A549 (cell line): ENCODE results near the gene CKAP2L. TPM values are rescaled to one million over a fixed set of nuclear protein-coding genes. Genes with fewer than 3 reads are reported as not detected.

Source experiments
- ATAC-seq, 2 experiments: fragments of 200-7000 bp in 1 of 2; fragments of >200 bp in 1 of 2; cut with Nextera tagmentation in 1 of 2; cut with Tn5 transposase in 1 of 2; 3 replicates each; pipeline versions ENCODE4 v1.8.0 to v1.9.1; 2018 to 2020; ENCODE audit warnings: mild to moderate bottlenecking in 1 of 2, moderate library complexity in 1 of 2
- CTCF ChIA-PET: fragments of 300-600 bp; sonication (Branson Sonifier 250); formaldehyde crosslinking; extraction: SDS; loops from one replicate; lab custom pipeline; 2021; ENCODE audit warnings: antibody characterized with exemption, inconsistent platforms; lab: Yijun Ruan, JAX
- POLR2A ChIA-PET: fragments of 350-600 bp; formaldehyde crosslinking; extraction: SDS; loops from one replicate; lab custom pipeline; 2021; ENCODE audit warnings: antibody characterized with exemption, inconsistent platforms; lab: Yijun Ruan, JAX
- DNase-seq, 2 experiments: peaks; one replicate each; pipeline versions ENCODE4 v3.0.0 to v3.0.0-alpha.2; 2011 to 2016; ENCODE audit warnings: low read depth in 1 of 2, low spot score in 1 of 2
- FAIRE-seq: peaks from 2 replicates; lab custom pipeline; 2011; peaks lifted over from hg19 to GRCh38; lab: Jason Lieb, UNC
- H3K27ac ChIP-seq, 2 experiments: fragments of >200 bp; sonication (Bioruptor Twin); formaldehyde crosslinking; 3 replicates each; pipeline ENCODE4 v1.5.1; 2016 to 2017
- H3K4me1 ChIP-seq: fragments of >200 bp; sonication (Bioruptor Twin); formaldehyde crosslinking; 3 replicates; pipeline ENCODE4 v1.6.1; 2016
- H3K4me2 ChIP-seq: fragments of >200 bp; sonication (Bioruptor Twin); formaldehyde crosslinking; 3 replicates; pipeline ENCODE4 v1.6.1; 2016
- H3K4me3 ChIP-seq: fragments of >200 bp; sonication (Bioruptor Twin); formaldehyde crosslinking; 3 replicates; pipeline ENCODE4 v1.5.1; 2016
- H3K9me3 ChIP-seq: fragments of >200 bp; sonication (Bioruptor Twin); formaldehyde crosslinking; 3 replicates; pipeline ENCODE4 v1.6.1; 2016
- ATOH8 ChIP-seq: fragments of 250-450 bp; sonication (Bioruptor Pico); IDR thresholded peaks from 2 replicates; pipeline ENCODE4 v1.5.0; 2020; ENCODE audit warnings: low read depth, mild to moderate bottlenecking, moderate library complexity
- BCL3 ChIP-seq: fragments of >200 bp; sonication (Bioruptor Twin); formaldehyde crosslinking; IDR thresholded peaks from 3 replicates; pipeline ENCODE4 v1.6.1; 2016
- CBX2 ChIP-seq: fragments of 200-600 bp; sonication (generic); IDR thresholded peaks from 2 replicates; pipeline ENCODE4 v1.6.1; 2016; ENCODE audit warnings: low read depth, mild to moderate bottlenecking, borderline replicate concordance
- CHD2 ChIP-seq: fragments of 150-350 bp; IDR thresholded peaks from 2 replicates; pipeline ENCODE4 v1.6.1; 2014; ENCODE audit warnings: low read length; ENCODE audit not compliant: partially characterized antibody
- CHD4 ChIP-seq: fragments of 200-600 bp; sonication (generic); IDR thresholded peaks from 2 replicates; pipeline ENCODE4 v1.6.1; 2016; ENCODE audit warnings: antibody characterized with exemption, mild to moderate bottlenecking, borderline replicate concordance
- CTCF ChIP-seq: fragments of >200 bp; sonication (Bioruptor Twin); formaldehyde crosslinking; IDR thresholded peaks from 3 replicates; pipeline ENCODE4 v1.5.1; 2016
- E2F6 ChIP-seq: IDR thresholded peaks from 2 replicates; pipeline ENCODE4 v1.6.1; 2012; ENCODE audit warnings: low read depth, borderline replicate concordance
- EHF ChIP-seq: fragments of 250-450 bp; sonication (Bioruptor Pico); IDR thresholded peaks from 2 replicates; pipeline ENCODE4 v1.5.0; 2020; ENCODE audit warnings: mild to moderate bottlenecking
- EHMT2 ChIP-seq: fragments of 200-600 bp; sonication (generic); IDR thresholded peaks from 2 replicates; pipeline ENCODE4 v1.6.1; 2016; ENCODE audit warnings: antibody characterized with exemption, low read depth, mild to moderate bottlenecking, moderate library complexity
- FOSB ChIP-seq: fragments of 250-450 bp; sonication (Bioruptor Pico); IDR thresholded peaks from 2 replicates; pipeline ENCODE4 v1.5.0; 2020; ENCODE audit warnings: mild to moderate bottlenecking, moderate library complexity
- FOXS1 ChIP-seq: fragments of 250-450 bp; sonication (Bioruptor Pico); IDR thresholded peaks from 2 replicates; pipeline ENCODE4 v1.5.0; 2020; ENCODE audit warnings: mild to moderate bottlenecking, moderate library complexity
- GATA3 ChIP-seq: IDR thresholded peaks from 2 replicates; pipeline ENCODE4 v1.6.1; 2012; ENCODE audit warnings: borderline replicate concordance
- HES2 ChIP-seq: fragments of >200 bp; sonication (Bioruptor Twin); formaldehyde crosslinking; IDR thresholded peaks from 2 replicates; pipeline ENCODE4 v1.6.1; 2016
- HEYL ChIP-seq: fragments of 250-450 bp; sonication (Bioruptor Pico); IDR thresholded peaks from 2 replicates; pipeline ENCODE4 v1.8.0; 2021; ENCODE audit warnings: mild to moderate bottlenecking, moderate library complexity
- HOXA7 ChIP-seq: fragments of 250-450 bp; sonication (Bioruptor Pico); IDR thresholded peaks from 2 replicates; pipeline ENCODE4 v1.5.0; 2020; ENCODE audit warnings: mild to moderate bottlenecking, moderate library complexity
- JUNB ChIP-seq: fragments of >200 bp; sonication (Bioruptor Twin); formaldehyde crosslinking; IDR thresholded peaks from 2 replicates; pipeline ENCODE4 v1.6.1; 2016
- NFE2L2 ChIP-seq: fragments of 150-350 bp; conservative IDR thresholded peaks from 2 replicates; pipeline ENCODE4 v1.6.1; 2014; ENCODE audit warnings: low read length
- NPAS2 ChIP-seq: fragments of 250-450 bp; sonication (Bioruptor Pico); IDR thresholded peaks from 2 replicates; pipeline ENCODE4 v1.8.0; 2022; ENCODE audit warnings: mild to moderate bottlenecking, moderate library complexity, borderline replicate concordance
- NR3C1 ChIP-seq: fragments of >200 bp; sonication (Bioruptor Twin); formaldehyde crosslinking; IDR thresholded peaks from 3 replicates; pipeline ENCODE4 v1.6.1; 2017
- PBX3 ChIP-seq: IDR thresholded peaks from 2 replicates; pipeline ENCODE4 v1.6.1; 2012
- PHF8 ChIP-seq: fragments of 200-600 bp; sonication (generic); IDR thresholded peaks from 2 replicates; pipeline ENCODE4 v1.6.1; 2016; ENCODE audit warnings: low read depth, mild to moderate bottlenecking, antibody characterized with exemption, moderate library complexity, borderline replicate concordance
- RFX5 ChIP-seq: fragments of 450-650 bp; IDR thresholded peaks from 2 replicates; pipeline ENCODE4 v1.7.1; 2014; ENCODE audit warnings: antibody characterized with exemption, mild to moderate bottlenecking, moderate library complexity
- TP53 ChIP-seq: fragments of 250-450 bp; sonication (Bioruptor Pico); IDR thresholded peaks from 2 replicates; pipeline ENCODE4 v1.5.0; 2021; ENCODE audit warnings: mild to moderate bottlenecking, moderate library complexity
- ZSCAN20 ChIP-seq: fragments of 250-450 bp; sonication (Bioruptor Pico); IDR thresholded peaks from 2 replicates; pipeline ENCODE4 v1.8.0; 2022; ENCODE audit warnings: mild to moderate bottlenecking, moderate library complexity
- WGBS: methylation state at CpG from one replicate; pipeline ENCODE4 v1.1.6; 2017; ENCODE audit errors: missing lambda C conversion rate; 5-methylcytosine and 5-hydroxymethylcytosine counted together
- polyA plus RNA-seq, 4 experiments: library from polyadenylated mRNA; depleted of rRNA in 3 of 4; stranded (reverse); fragments of >200 nt; fragmentation: RNase III in 1 of 4; extraction: RNeasy Plus Mini Kit Qiagen cat#74134 plus additional on column Dnase treatment in 1 of 4; gene quantifications; 2 replicates in 3 of 4; 3 replicates in 1 of 4; pipeline ENCODE4 v1.2.3, GENCODE V29; 2011 to 2017

Gene CKAP2L
- polyA plus RNA-seq, 2 of the 4 experiments (the other 2 are of a cell fraction) = 14.0 to 15.9 TPM

GRCh38 chr2:112809112-112809511 is 44.7 kb upstream of the CKAP2L start:
- Histone ChIP-seq H3K4me2 (no peak overlapping the region), H3K4me3 (no peak overlapping the region), H3K4me1 (peaks cover 17% of the 10 kb centered on the region), H3K27ac (no peak overlapping the region), H3K9me3 (0 out of 3 replicates have a peak, but pooled peaks cover 4% of the 10 kb centered on the region)
- ChIA-PET CTCF (interaction anchor here (0.6 to 2.6 kb wide), 4 partner anchors 9 to 82 kb away, joined by 3 to 9 read pairs (median 4); no protein-coding TSS in a partner anchor), POLR2A (no interaction called here)
- no peak for FAIRE-seq
- no peak for DNase-seq
- TF ChIP-seq EHMT2 = no peak
- TF ChIP-seq EHF (CRISPR knock-in tag) = no peak
- no peak for TF ChIP-seq HEYL (CRISPR knock-in tag)
- no peak for TF ChIP-seq JUNB
- TF ChIP-seq BCL3 = no peak
- TF ChIP-seq ATOH8 = no peak
- no peak for TF ChIP-seq ZSCAN20 (CRISPR knock-in tag)
- TF ChIP-seq GATA3 = no peak
- no peak for TF ChIP-seq FOXS1 (CRISPR knock-in tag)
- no peak for TF ChIP-seq NR3C1
- no peak for TF ChIP-seq CHD4
- TF ChIP-seq RFX5 = no peak
- no peak for TF ChIP-seq NPAS2
- TF ChIP-seq NFE2L2 = no peak
- TF ChIP-seq PBX3 = no peak
- TF ChIP-seq CBX2 = no peak
- no peak for TF ChIP-seq PHF8
- TF ChIP-seq HES2 = no peak
- no peak for TF ChIP-seq HOXA7 (CRISPR knock-in tag)
- ATAC-seq = no peak

- Histone ChIP-seq H3K9me3 (0 out of 3 replicates have a peak, but pooled peaks cover 4% of the 10 kb centered on the region), H3K4me3 (no peak overlapping the region), H3K27ac (no peak overlapping the region)
- CTCF ChIA-PET = interaction anchor here (2.6 kb wide), 1 partner anchor 58 kb away, joined by 9 read pairs; no protein-coding TSS in a partner anchor
- no peak for TF ChIP-seq TP53 (CRISPR knock-in tag)
- no peak for TF ChIP-seq E2F6
- TF ChIP-seq FOSB (CRISPR knock-in tag) = no peak
- TF ChIP-seq PBX3 = no peak
- TF ChIP-seq EHF (CRISPR knock-in tag) = no peak
- no peak for TF ChIP-seq CTCF
- no peak for TF ChIP-seq CHD2
- TF ChIP-seq, all 56 proteins: peak for 0
- DNase-seq (no peak), ATAC-seq (no peak), FAIRE-seq (no peak)
- POLR2A ChIA-PET = no interaction called here
- 87% methylated on average over 3 of the region's 3 CpGs for WGBS
- no peak overlapping the region for H3K4me2 ChIP-seq
- peaks cover 20% of the 10 kb centered on the region for H3K4me1 ChIP-seq
Measured at GRCh38 chr2:112807233-112807807, 42.9 kb upstream of the CKAP2L start.
